ENCODE results near the gene CDO1. TPM values are rescaled to one million over a fixed set of nuclear protein-coding genes. Genes with fewer than 3 reads are reported as not detected.

The CDO1 gene
- total and polyA plus RNA-seq, 2 of the 8 experiments (the other 6 are each of a cell fraction or from before 2014, with no cell fraction given) = 26.1 to 29.5 TPM

- H3K27ac ChIP-seq (ENCODE audit: low read depth, low read length) = no peak overlapping the region
- H3K9ac ChIP-seq (replicated peaks in 1 of 4; ENCODE audit: extremely low read depth in 1 of 4, low read depth in 3 of 4, low read length in 3 of 4) = peak overlapping the region; percentile 49 to 85 (median 68); a peak in 6 of 7 replicates
- H3K79me1 ChIP-seq (ENCODE audit: low read depth, low read length) = no peaks in the 10 kb centered on the region; the same call in 1 of the 2 replicates
Observed at GRCh38 chr5:115815693-115816225, 700 bp downstream of the CDO1 start.

More at GRCh38 chr5:115815693-115816225, 700 bp downstream of the CDO1 start:
- H2AK5ac ChIP-seq (ENCODE audit: low read depth, low read length) = no peak overlapping the region
- peak in 1 of 2 experiments; percentile 66 for DNase-seq (ENCODE audit: low read depth in 1 of 2, low spot score in 2 of 2)
- H2BK20ac ChIP-seq (ENCODE audit: low read length) = no peak overlapping the region
- H3K9me3 ChIP-seq (ENCODE audit: insufficient read depth in 2 of 2, low read depth in 1 of 2, low read length in 1 of 2) = no peaks in the 10 kb centered on the region
- H3K4me2 ChIP-seq (ENCODE audit: insufficient read depth in 1 of 2, low read depth in 2 of 2, low read length in 2 of 2) = peak overlapping the region; percentile 78 to 99
- no peak overlapping the region for H3K4ac ChIP-seq (replicated peaks; ENCODE audit: insufficient read length, low read depth, low read length)
- H3K36me3 ChIP-seq (ENCODE audit: control insufficient read depth in 2 of 4, insufficient read depth in 4 of 4, low read length in 3 of 4) = peaks cover 0 to 3% (median 1%) of the 10 kb centered on the region in 4 experiments; a peak in 2 of 8 replicates
- CTCF ChIA-PET (ENCODE audit: partially characterized antibody) = interaction anchor here (0.9 to 4.0 kb wide), 9 partner anchors 16 to 241 kb away, joined by 3 to 14 read pairs (median 4); partner anchors contain the start of gene ATG12
- H4K91ac ChIP-seq (replicated peaks; ENCODE audit: insufficient read length, low read length) = no peak overlapping the region
- POLR2A ChIA-PET (ENCODE audit: partially characterized antibody) = interaction anchor here (0.6 to 1.8 kb wide), 11 partner anchors 9 to 446 kb away, joined by 3 to 11 read pairs (median 4); partner anchors contain the start of genes AP3S1 and ATG12
- 3% methylated on average over 48 of the region's 48 CpGs; no CpG with 5 or more reads in 1 of the 2 experiments for WGBS, 2 experiments (ENCODE audit: extremely low coverage in 1 of 2, insufficient coverage in 1 of 2, insufficient read length in 1 of 2, insufficient replicate concordance in 2 of 2, low coverage in 1 of 2, low lambda C conversion rate in 2 of 2, missing lambda C conversion rate in 1 of 2)
- no peak overlapping the region for H2BK5ac ChIP-seq (ENCODE audit: low read depth, low read length)
- TF ChIP-seq EZH2 (IDR thresholded peaks at IDR 0.05; ENCODE audit: low read depth, low read length, severe bottlenecking) = peak; percentile 57
- TF ChIP-seq KDM4A (IDR thresholded peaks at IDR 0.05; ENCODE audit: low read depth, low read length, severe bottlenecking) = peak; percentile 99
- peak; percentile 32 for TF ChIP-seq ASH2L (IDR thresholded peaks at IDR 0.05; ENCODE audit: low read length)
- TF ChIP-seq YY1 (IDR thresholded peaks at IDR 0.05; ENCODE audit: low read depth, low read length) = no peak
- no peak for TF ChIP-seq BCL11A (IDR thresholded peaks at IDR 0.05; ENCODE audit: low read depth in 2 of 2, low read length in 2 of 2)
- TF ChIP-seq GABPA (IDR thresholded peaks at IDR 0.05; ENCODE audit: borderline replicate concordance, insufficient read depth, low read length) = 0 out of 2 replicates have a peak, but pooled peaks have one; percentile 15
- TF ChIP-seq PHF8 (conservative IDR thresholded peaks at IDR 0.05; ENCODE audit: low read depth, low read length) = 0 out of 2 replicates have a peak, but pooled peaks have one; percentile 5
- no peak overlapping the region for H2BK120ac ChIP-seq (replicated peaks; ENCODE audit: low read depth, low read length)
- H3K23ac ChIP-seq (ENCODE audit: insufficient read length) = no peak overlapping the region
- H3K4me1 ChIP-seq (replicated peaks in 1 of 4; ENCODE audit: control insufficient read depth in 3 of 4, insufficient read depth in 4 of 4, low read length in 3 of 4) = peaks cover 0 to 5% (median 1%) of the 10 kb centered on the region in 4 experiments; a peak in 5 of 7 replicates
- H3K23me2 ChIP-seq (ENCODE audit: low read depth, low read length) = peaks cover 11% of the 10 kb centered on the region
- H3K27me3 ChIP-seq (replicated peaks in 1 of 4; ENCODE audit: control insufficient read depth in 3 of 4, extremely low read depth in 1 of 4, insufficient read depth in 3 of 4, low read length in 3 of 4) = peaks cover 0 to 22% (median 12%) of the 10 kb centered on the region in 4 experiments; a peak in 6 of 7 replicates
- no peak for FAIRE-seq
- H2BK12ac ChIP-seq (ENCODE audit: low read depth, low read length) = no peak overlapping the region
- peak overlapping the region; percentile 80; the same call in 1 of the 2 replicates for H3K18ac ChIP-seq (ENCODE audit: extremely low read depth, low read length)
- H4K20me1 ChIP-seq (replicated peaks in 1 of 2; ENCODE audit: control insufficient read depth in 1 of 2, insufficient read depth in 2 of 2, low read length in 2 of 2) = peaks cover 0 to 3% of the 10 kb centered on the region in 2 experiments
- H2BK15ac ChIP-seq (ENCODE audit: low read length) = peak overlapping the region; percentile 0; the same call in 1 of the 2 replicates
- no peak overlapping the region for H3K14ac ChIP-seq (ENCODE audit: insufficient read length)
- H3K79me2 ChIP-seq (ENCODE audit: control insufficient read depth in 1 of 2, insufficient read depth in 2 of 2, low read length in 2 of 2) = peaks cover 0 to 3% of the 10 kb centered on the region in 2 experiments; a peak in 1 of 4 replicates
- H4K8ac ChIP-seq (ENCODE audit: extremely low read depth, insufficient read depth, low read length) = peak overlapping the region; percentile 94; the same call in 1 of the 2 replicates
- no peak overlapping the region for H3K56ac ChIP-seq (replicated peaks; ENCODE audit: insufficient read length, low read depth, low read length)
- H2AFZ ChIP-seq (ENCODE audit: low read length) = peak overlapping the region; percentile 88
- H4K5ac ChIP-seq (ENCODE audit: insufficient read length, low read depth, low read length) = peak overlapping the region; percentile 6
- peak overlapping the region; percentile 70 to 82 (median 72) for H3K4me3 ChIP-seq (ENCODE audit: extremely low read depth in 1 of 4, insufficient read depth in 2 of 4, low read depth in 3 of 4, low read length in 4 of 4)
